Body of pancreas (tissue), 4 donors: ENCODE results near the gene PTGER3. TPM values are rescaled to one million over a fixed set of nuclear protein-coding genes. Genes with fewer than 3 reads are reported as not detected.
A peak's percentile ranks its signal among the peaks of the same experiment; 100 is the strongest.

Source experiments
- ATAC-seq: fragments of 150-250 bp; one replicate; pipeline ENCODE4 v1.9.1; 2016
- DNase-seq, 4 donors: peaks; one replicate each; pipeline ENCODE4 v3.0.0-alpha.2; 2019
- H3K27ac ChIP-seq, 4 donors: fragments of 200-600 bp; sonication (generic); 1 replicate in 3 of 4; 2 replicates in 1 of 4; pipeline versions ENCODE4 v1.5.1 to v1.6.1; 2016 to 2019; ENCODE audit warnings: mild to moderate bottlenecking in 1 of 4, mixed read lengths in 1 of 4, moderate library complexity in 1 of 4
- H3K27me3 ChIP-seq, 2 donors: fragments of 200-600 bp; sonication (generic); one replicate each; pipeline ENCODE4 v1.6.0; 2016; ENCODE audit warnings: mild to moderate bottlenecking in 1 of 2
- H3K36me3 ChIP-seq, 2 donors: fragments of 200-600 bp; sonication (generic); replicated peaks in 1 of 2; 2 replicates each; pipeline ENCODE4 v1.5.1; 2016; ENCODE audit warnings: low read depth in 2 of 2; ENCODE audit not compliant: insufficient read depth in 1 of 2
- H3K4me1 ChIP-seq: fragments of 200-600 bp; sonication (generic); one replicate; pipeline ENCODE4 v1.6.0; 2016
- H3K4me3 ChIP-seq, 2 donors: fragments of 200-600 bp; sonication (generic); 1 replicate in 1 of 2; 2 replicates in 1 of 2; pipeline ENCODE4 v1.5.1; 2016 to 2019
- H3K9me3 ChIP-seq, 3 donors: fragments of 200-600 bp; sonication (generic); 1 replicate in 2 of 3; 2 replicates in 1 of 3; pipeline ENCODE4 v1.5.1; 2016
- POLR2A ChIP-seq, 3 donors: fragments of 450-650 bp; IDR thresholded peaks; one replicate each; pipeline ENCODE4 v1.6.1; 2016; ENCODE audit warnings: antibody characterized with exemption in 3 of 3, mild to moderate bottlenecking in 2 of 3
- WGBS, 2 donors: methylation state at CpG; one replicate each; pipeline ENCODE4 v1.1.5; 2017; 5-methylcytosine and 5-hydroxymethylcytosine counted together
- intact Hi-C: fragments of 100-400 bp; cut with DNase I; formaldehyde crosslinking; loops from one replicate; pipeline ENCODE4 v1.15.1; 2023
- total RNA-seq, 2 donors: library from RNA; depleted of rRNA; stranded (reverse); fragments of >200 nt; gene quantifications; one replicate each; pipeline ENCODE4 v1.1.0, GENCODE V29; 2016
- TF ChIP-seq, protein P1 (sequence below), 7 experiments: fragments of 450-650 bp in 4 of 7; fragments of 200-600 bp in 3 of 7; sonication (generic) in 3 of 7; IDR thresholded peaks; one replicate each; pipeline ENCODE4 v1.5.1; 2016 to 2019; ENCODE audit warnings: antibody characterized with exemption in 7 of 7

Gene PTGER3
- total RNA-seq, 2 donors from 2014 or later: 15.0 to 65.3 TPM

DNA sequence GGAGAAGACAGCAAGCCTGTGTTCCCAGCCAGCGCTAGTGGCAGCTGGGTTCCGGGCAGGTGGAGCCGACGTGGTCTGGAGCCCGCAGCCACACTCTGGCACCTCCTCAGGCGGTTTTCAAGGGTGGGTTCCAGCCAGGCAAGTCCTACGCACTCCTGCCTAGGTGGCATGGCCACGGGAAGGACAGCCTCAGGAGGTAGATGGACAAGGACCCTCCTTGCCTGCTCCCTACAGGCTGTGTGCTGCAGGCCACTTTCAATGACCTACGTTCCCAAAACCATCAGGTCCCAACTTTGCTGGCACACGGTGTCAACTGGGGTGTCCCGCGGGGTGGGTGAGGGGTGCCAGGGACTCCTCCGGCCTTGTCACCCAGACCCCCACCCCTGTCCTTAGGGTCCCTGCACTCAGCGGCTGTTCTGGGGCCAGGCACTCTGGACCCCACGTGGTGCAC lies 6.7 kb upstream of the PTGER3 start:
- peak in 1 of 4 donors; percentile 19 for DNase-seq
- WGBS, 2 donors: 52 to 57% methylated on average over 7 to 15 of the region's 15 CpGs
- Histone ChIP-seq H3K36me3 (peaks cover 0 to 6% of the 10 kb centered on the region in 2 donors), H3K4me1 (no peaks in the 10 kb centered on the region), H3K4me3 (no peak overlapping the region), H3K9me3 (no peaks in the 10 kb centered on the region), H3K27ac (no peak overlapping the region), H3K27me3 (no peaks in the 10 kb centered on the region)
- ATAC-seq: peak; percentile 11
- intact Hi-C loops: loop anchor here (10.0 kb wide), 1 partner anchor 530 kb away; no protein-coding TSS in a partner anchor
- TF ChIP-seq POLR2A (IDR thresholded peaks at IDR 0.05): peak in 1 of 3 donors; percentile 16
- TF ChIP-seq, protein P1, sequence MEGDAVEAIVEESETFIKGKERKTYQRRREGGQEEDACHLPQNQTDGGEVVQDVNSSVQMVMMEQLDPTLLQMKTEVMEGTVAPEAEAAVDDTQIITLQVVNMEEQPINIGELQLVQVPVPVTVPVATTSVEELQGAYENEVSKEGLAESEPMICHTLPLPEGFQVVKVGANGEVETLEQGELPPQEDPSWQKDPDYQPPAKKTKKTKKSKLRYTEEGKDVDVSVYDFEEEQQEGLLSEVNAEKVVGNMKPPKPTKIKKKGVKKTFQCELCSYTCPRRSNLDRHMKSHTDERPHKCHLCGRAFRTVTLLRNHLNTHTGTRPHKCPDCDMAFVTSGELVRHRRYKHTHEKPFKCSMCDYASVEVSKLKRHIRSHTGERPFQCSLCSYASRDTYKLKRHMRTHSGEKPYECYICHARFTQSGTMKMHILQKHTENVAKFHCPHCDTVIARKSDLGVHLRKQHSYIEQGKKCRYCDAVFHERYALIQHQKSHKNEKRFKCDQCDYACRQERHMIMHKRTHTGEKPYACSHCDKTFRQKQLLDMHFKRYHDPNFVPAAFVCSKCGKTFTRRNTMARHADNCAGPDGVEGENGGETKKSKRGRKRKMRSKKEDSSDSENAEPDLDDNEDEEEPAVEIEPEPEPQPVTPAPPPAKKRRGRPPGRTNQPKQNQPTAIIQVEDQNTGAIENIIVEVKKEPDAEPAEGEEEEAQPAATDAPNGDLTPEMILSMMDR (IDR thresholded peaks at IDR 0.05): no peak

DNA sequence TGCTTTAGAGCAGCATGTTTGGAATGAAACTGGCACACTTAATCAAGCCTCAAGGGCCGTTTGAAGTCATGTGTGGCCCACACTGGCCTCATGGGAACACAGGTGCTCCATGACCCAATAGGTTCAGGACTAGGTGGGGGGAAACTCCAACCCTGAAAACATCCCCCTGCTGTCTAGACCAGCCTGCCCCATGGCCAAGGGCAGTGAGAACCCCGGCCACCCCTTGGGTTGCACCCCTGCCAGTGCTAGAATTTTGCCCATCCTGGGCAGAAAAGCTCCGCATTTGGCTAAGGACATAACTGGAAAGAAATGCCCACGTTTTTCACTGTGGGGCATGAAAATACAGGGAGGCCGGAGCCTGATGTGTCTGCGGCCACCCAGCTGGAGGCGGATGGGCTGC lies 6.1 kb upstream of the PTGER3 start:
- H3K4me3 ChIP-seq: no peak overlapping the region
- H3K36me3 ChIP-seq: peaks cover 0 to 3% of the 10 kb centered on the region in 2 donors
- DNase-seq: no peak
- no peak overlapping the region for H3K27ac ChIP-seq
- TF ChIP-seq, protein P1 (IDR thresholded peaks at IDR 0.05): no peak
- TF ChIP-seq POLR2A (IDR thresholded peaks at IDR 0.05): no peak
- H3K27me3 ChIP-seq: no peaks in the 10 kb centered on the region
- H3K9me3 ChIP-seq: no peaks in the 10 kb centered on the region
- H3K4me1 ChIP-seq: no peaks in the 10 kb centered on the region
- ATAC-seq: no peak
- intact Hi-C loops: loop anchor here (10.0 kb wide), 1 partner anchor 529 kb away; no protein-coding TSS in a partner anchor
- 57 to 67% methylated on average over 7 of the region's 7 CpGs for WGBS, 2 donors

DNA sequence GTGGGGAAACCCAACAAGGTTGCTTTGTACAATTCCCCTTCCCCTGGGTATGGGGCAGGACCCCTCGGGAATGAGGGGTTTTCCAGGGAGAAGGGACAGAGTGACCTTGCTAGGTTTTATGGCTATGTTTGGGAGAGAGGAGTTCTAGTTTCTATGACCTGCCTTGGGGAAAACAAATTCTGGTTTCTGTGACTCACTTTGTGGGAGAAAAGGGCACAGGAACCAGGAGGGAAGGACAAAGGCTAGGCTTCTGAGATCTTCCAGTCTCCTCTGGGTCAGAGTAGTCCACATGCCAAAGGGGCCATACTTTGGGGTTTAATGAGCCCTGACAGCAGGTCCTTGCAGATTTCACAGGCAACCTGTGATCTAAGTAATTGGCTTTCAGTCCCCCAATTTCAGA lies 5.5 kb upstream of the PTGER3 start:
- no peak overlapping the region for H3K4me3 ChIP-seq
- WGBS, 2 donors: 5 to 14% methylated on average over 1 of the region's 1 CpG
- TF ChIP-seq, protein P1 (IDR thresholded peaks at IDR 0.05): no peak
- TF ChIP-seq POLR2A (IDR thresholded peaks at IDR 0.05): no peak
- intact Hi-C loops: loop anchor here (10.0 kb wide), 1 partner anchor 528 kb away; no protein-coding TSS in a partner anchor
- H3K4me1 ChIP-seq: peaks cover 1% of the 10 kb centered on the region
- no peaks in the 10 kb centered on the region for H3K27me3 ChIP-seq
- H3K9me3 ChIP-seq: no peaks in the 10 kb centered on the region
- peak; percentile 29 for ATAC-seq
- DNase-seq: no peak
- H3K36me3 ChIP-seq: no peaks in the 10 kb centered on the region
- H3K27ac ChIP-seq: no peak overlapping the region

DNA sequence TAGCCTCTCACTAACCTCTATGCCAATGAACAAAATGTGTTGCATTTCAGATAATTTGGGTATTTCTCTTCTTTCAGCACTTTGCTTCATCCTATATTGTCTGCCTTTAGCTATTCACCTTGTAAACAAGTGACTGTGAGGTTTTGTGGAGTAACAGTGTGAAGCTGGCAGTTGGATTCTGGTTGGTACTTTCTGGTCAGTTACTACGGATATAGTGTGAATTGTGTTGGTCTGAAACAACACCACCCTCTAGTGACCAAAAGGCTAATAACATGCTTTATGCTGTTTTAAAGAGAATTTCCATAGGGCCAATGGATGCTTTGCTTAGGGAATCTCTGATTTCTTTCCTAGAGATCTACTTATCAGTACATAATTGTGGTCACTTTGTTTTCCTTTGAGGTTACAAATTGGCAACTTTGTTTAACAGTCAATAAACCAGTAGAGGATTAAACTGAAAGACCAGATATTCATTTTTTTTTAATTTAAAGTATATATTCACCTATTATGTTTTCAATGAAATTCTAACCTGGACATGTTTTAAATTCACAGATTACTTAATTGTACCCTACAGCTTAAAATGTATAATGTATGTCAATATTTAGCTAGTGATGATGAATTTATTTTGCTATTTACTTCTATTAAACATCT lies 2.5 kb upstream of the PTGER3 start:
- Histone ChIP-seq H3K4me3 (no peak overlapping the region), H3K27me3 (no peaks in the 10 kb centered on the region), H3K36me3 (no peaks in the 10 kb centered on the region), H3K4me1 (peaks cover 19% of the 10 kb centered on the region), H3K27ac (no peak overlapping the region), H3K9me3 (no peaks in the 10 kb centered on the region)
- ATAC-seq (peak; percentile 64), DNase-seq (peak in 2 of 4 donors; percentile 39 to 49)
- TF ChIP-seq, protein P1 (IDR thresholded peaks at IDR 0.05): peak; percentile 47 to 94 (median 86)
- no peak for TF ChIP-seq POLR2A (IDR thresholded peaks at IDR 0.05)
- intact Hi-C loops: loop anchor here (5.0 to 10.0 kb wide), 3 partner anchors 185 to 525 kb away; no protein-coding TSS in a partner anchor
- 0% methylated on average over 1 of the region's 1 CpG for WGBS, 2 donors
